NT2/D1 (cell line): ENCODE measurements around the gene ANKUB1.

ENCODE experiments used
- SUZ12 ChIP-seq: IDR thresholded peaks from 2 replicates; pipeline ENCODE4 v1.6.1; 2011; ENCODE audit not compliant: insufficient read length, insufficient read depth; ENCODE audit errors: extremely low read depth
- YY1 ChIP-seq: IDR thresholded peaks from 2 replicates; pipeline ENCODE4 v1.6.1; 2011; ENCODE audit not compliant: insufficient read length, insufficient read depth

DNA sequence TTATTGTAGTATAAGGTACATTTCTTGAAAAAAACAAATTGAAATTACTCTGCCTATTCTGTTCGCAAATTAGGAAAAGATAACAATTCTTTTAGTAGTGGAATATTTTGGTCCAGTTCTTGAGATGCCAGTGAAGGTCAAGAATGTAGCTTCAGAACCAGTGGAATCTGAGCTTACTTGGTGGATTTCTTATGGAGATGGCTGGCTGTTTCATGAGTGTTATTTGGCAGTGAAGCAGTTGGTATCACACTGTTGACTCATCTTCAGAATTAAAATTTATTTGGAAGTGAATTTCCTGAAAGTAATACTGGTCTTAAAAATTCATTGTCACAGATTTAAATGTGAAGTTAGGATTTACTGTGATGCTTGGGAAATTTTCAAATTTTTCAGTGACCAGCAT, 39.7 kb upstream of the ANKUB1 start:
- TF ChIP-seq SUZ12 = no peak
- no peak for TF ChIP-seq YY1
